Measurements from ENCODE around the gene ULK4. TPM values are rescaled to one million over a fixed set of nuclear protein-coding genes. Genes with fewer than 3 reads are reported as not detected.

Gene ULK4
- total RNA-seq, 1 experiment from 2014 or later: 8.7 TPM

DNA sequence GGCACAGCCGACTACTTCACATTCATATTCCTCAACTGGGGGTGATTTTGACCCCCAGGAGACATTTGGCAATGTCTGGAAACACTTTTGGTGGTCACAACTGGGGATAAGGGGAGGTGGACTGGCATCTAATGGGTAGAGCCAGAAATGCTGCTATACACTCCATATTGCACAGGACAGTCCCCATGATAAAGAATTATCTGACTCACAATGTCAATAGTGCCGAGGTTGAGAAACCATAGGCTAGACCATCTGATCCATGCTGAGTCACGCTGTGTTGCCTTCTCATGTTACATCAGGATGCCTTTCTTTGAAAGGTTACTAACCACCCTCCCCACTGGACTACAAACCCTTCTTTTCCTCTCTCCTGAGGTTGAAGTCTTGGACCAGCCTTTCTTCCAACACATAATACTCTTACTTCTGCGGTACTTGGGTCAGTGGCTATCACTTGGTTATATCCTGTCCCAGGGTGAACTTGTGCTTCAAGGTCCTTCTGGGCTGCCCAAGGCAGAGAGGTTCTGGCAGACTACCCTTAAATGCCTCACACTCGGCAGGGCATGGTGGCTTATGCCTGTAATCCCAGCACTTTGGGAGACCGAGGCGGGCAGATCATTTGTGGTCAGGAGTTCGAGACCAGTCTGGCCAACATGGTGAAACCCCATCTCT, 693.8 kb downstream of the ULK4 start:
- no TSS peak for BruUV-seq (replicated peaks)
- TF ChIP-seq EZH2 (IDR thresholded peaks at IDR 0.05; ENCODE audit: low read depth): no peak
- TF ChIP-seq, protein P1, sequence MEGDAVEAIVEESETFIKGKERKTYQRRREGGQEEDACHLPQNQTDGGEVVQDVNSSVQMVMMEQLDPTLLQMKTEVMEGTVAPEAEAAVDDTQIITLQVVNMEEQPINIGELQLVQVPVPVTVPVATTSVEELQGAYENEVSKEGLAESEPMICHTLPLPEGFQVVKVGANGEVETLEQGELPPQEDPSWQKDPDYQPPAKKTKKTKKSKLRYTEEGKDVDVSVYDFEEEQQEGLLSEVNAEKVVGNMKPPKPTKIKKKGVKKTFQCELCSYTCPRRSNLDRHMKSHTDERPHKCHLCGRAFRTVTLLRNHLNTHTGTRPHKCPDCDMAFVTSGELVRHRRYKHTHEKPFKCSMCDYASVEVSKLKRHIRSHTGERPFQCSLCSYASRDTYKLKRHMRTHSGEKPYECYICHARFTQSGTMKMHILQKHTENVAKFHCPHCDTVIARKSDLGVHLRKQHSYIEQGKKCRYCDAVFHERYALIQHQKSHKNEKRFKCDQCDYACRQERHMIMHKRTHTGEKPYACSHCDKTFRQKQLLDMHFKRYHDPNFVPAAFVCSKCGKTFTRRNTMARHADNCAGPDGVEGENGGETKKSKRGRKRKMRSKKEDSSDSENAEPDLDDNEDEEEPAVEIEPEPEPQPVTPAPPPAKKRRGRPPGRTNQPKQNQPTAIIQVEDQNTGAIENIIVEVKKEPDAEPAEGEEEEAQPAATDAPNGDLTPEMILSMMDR (conservative IDR thresholded peaks at IDR 0.05): no peak
- H3F3A ChIP-seq (ENCODE audit: insufficient read depth, low read depth): peaks cover 3% of the 10 kb centered on the region; the same call in 1 of the 2 replicates
- DNase-seq: peak; percentile 70 to 93
- no peaks in the 10 kb centered on the region; the same call in 1 of the 2 replicates for H3K9me3 ChIP-seq (ENCODE audit: insufficient read depth, low read depth)
- H3K36me3 ChIP-seq (ENCODE audit: low read depth): no peaks in the 10 kb centered on the region
- no peak overlapping the region for H2AFZ ChIP-seq
- peak overlapping the region; percentile 35; the same call in 1 of the 2 replicates for H3K4me2 ChIP-seq
- H3K27me3 ChIP-seq (ENCODE audit: insufficient read depth, low read depth): no peaks in the 10 kb centered on the region
- H3K4me1 ChIP-seq (replicated peaks; ENCODE audit: insufficient read depth): peaks cover 18% of the 10 kb centered on the region
- ChIA-PET POLR2A (ENCODE audit: unreplicated experiment) (no interaction called here), CTCF (no interaction called here)
- H3K9me2 ChIP-seq (ENCODE audit: insufficient read depth): no peaks in the 10 kb centered on the region
- peak overlapping the region; percentile 70 for H3K27ac ChIP-seq
- H3K79me2 ChIP-seq (ENCODE audit: low read depth): no peaks in the 10 kb centered on the region
- intact Hi-C loops (cut with micrococcal nuclease; ENCODE audit: unreplicated experiment): no loop called here
- H3K4me3 ChIP-seq: no peak overlapping the region
- H4K20me1 ChIP-seq (ENCODE audit: insufficient read depth): no peaks in the 10 kb centered on the region

DNA sequence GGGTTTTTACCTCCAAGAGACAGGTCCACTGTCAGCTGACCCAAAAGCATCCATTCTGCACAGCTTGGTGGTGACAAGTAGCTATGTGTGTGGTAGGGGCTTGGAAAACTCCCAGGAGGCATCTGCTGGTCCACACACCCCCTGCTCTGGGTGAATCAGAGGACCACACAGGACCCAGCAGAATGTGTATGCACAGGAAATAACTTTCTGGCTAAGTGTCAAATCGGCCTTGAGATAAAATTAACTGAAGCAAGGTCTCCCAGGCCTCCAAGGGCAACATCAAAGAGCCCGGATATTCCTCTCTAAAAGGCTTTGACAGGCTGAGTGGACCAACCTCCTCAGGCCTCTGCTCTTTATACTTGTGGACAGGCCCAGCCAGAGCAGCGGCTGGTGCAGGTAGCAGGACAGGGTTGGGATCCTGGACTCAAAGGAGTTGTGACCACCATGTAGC, 696.1 kb downstream of the ULK4 start:
- Histone ChIP-seq H2AFZ (no peak overlapping the region), H3F3A (ENCODE audit: insufficient read depth, low read depth) (peaks cover 3% of the 10 kb centered on the region; the same call in 1 of the 2 replicates), H3K79me2 (ENCODE audit: low read depth) (no peaks in the 10 kb centered on the region), H3K4me1 (replicated peaks; ENCODE audit: insufficient read depth) (peaks cover 18% of the 10 kb centered on the region), H3K27ac (no peak overlapping the region), H3K9me3 (ENCODE audit: insufficient read depth, low read depth) (no peaks in the 10 kb centered on the region), H3K4me2 (no peak overlapping the region), H3K27me3 (ENCODE audit: insufficient read depth, low read depth) (no peaks in the 10 kb centered on the region), H3K36me3 (ENCODE audit: low read depth) (no peaks in the 10 kb centered on the region), H3K9me2 (ENCODE audit: insufficient read depth) (no peaks in the 10 kb centered on the region), H3K4me3 (no peak overlapping the region), H4K20me1 (ENCODE audit: insufficient read depth) (no peaks in the 10 kb centered on the region)
- DNase-seq: no peak
- intact Hi-C loops (cut with micrococcal nuclease; ENCODE audit: unreplicated experiment): no loop called here
- CTCF ChIA-PET: no interaction called here
- POLR2A ChIA-PET (ENCODE audit: unreplicated experiment): no interaction called here
- BruUV-seq (replicated peaks): no TSS peak
- TF ChIP-seq EZH2 (IDR thresholded peaks at IDR 0.05; ENCODE audit: low read depth): no peak
- TF ChIP-seq, protein P1 (conservative IDR thresholded peaks at IDR 0.05): no peak

DNA sequence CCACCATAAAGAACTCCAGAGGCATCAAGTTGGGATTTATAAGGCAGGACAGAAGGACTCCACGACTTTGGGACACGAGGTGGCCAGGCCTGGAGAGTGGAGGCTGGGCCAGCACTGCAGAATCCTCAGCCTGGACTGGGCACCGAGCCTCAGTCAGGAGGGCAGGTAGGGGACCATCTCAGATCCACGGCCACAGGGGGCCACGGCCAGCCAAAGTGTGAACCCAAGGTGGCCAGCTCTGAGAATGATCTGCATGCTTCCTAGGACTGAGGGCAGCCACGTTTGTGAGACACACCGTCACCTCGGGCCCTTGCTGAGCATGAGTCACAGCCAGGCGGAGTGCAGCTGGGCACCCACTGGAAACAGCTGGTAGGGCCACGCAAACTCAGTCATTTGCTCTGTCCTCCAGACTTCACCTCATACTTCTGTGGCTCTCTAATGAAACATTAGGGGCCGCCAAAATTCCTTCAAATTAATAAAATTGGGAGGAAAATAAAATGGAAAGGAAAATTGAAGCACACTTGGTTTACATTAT, 696.8 kb downstream of the ULK4 start:
- Histone ChIP-seq H3K4me3 (no peak overlapping the region), H3K27ac (no peak overlapping the region), H3K9me2 (ENCODE audit: insufficient read depth) (no peaks in the 10 kb centered on the region), H3K79me2 (ENCODE audit: low read depth) (no peaks in the 10 kb centered on the region), H3K36me3 (ENCODE audit: low read depth) (no peaks in the 10 kb centered on the region), H3K4me1 (replicated peaks; ENCODE audit: insufficient read depth) (peaks cover 18% of the 10 kb centered on the region), H2AFZ (no peak overlapping the region), H3F3A (ENCODE audit: insufficient read depth, low read depth) (peaks cover 3% of the 10 kb centered on the region; the same call in 1 of the 2 replicates), H3K9me3 (ENCODE audit: insufficient read depth, low read depth) (no peaks in the 10 kb centered on the region), H3K4me2 (no peak overlapping the region), H4K20me1 (ENCODE audit: insufficient read depth) (no peaks in the 10 kb centered on the region), H3K27me3 (ENCODE audit: insufficient read depth, low read depth) (no peaks in the 10 kb centered on the region)
- POLR2A ChIA-PET (ENCODE audit: unreplicated experiment): no interaction called here
- BruUV-seq (replicated peaks): no TSS peak
- TF ChIP-seq, protein P1 (conservative IDR thresholded peaks at IDR 0.05): no peak
- no peak for TF ChIP-seq EZH2 (IDR thresholded peaks at IDR 0.05; ENCODE audit: low read depth)
- CTCF ChIA-PET: no interaction called here
- intact Hi-C loops (cut with micrococcal nuclease; ENCODE audit: unreplicated experiment): no loop called here
- DNase-seq: peak in 1 of 2 experiments; percentile 42
